Stomach (tissue), 4 donors: Measurements from ENCODE around the gene OPRL1.
A peak's percentile ranks its signal among the peaks of the same experiment; 100 is the strongest.

Source experiments
- CTCF ChIP-seq, 7 experiments: fragments of 450-650 bp in 4 of 7; fragments of 200-600 bp in 3 of 7; sonication (generic) in 3 of 7; IDR thresholded peaks; one replicate each; pipeline ENCODE4 v1.5.1; 2016 to 2019; ENCODE audit warnings: antibody characterized with exemption in 7 of 7, control low read depth in 2 of 7, mild to moderate bottlenecking in 1 of 7
- EP300 ChIP-seq: sonication (generic); formaldehyde crosslinking; IDR thresholded peaks from one replicate; pipeline ENCODE4 v1.6.1; 2017; ENCODE audit warnings: antibody characterized with exemption
- POLR2A ChIP-seq, 4 donors: fragments of 450-650 bp; IDR thresholded peaks; one replicate each; pipeline ENCODE4 v1.6.1; 2016; ENCODE audit warnings: antibody characterized with exemption in 4 of 4, control low read depth in 2 of 4, mild to moderate bottlenecking in 1 of 4, moderate library complexity in 1 of 4
- POLR2AphosphoS5 ChIP-seq, 3 donors: sonication (generic); formaldehyde crosslinking; IDR thresholded peaks; one replicate each; pipeline ENCODE4 v1.6.1; 2016; ENCODE audit warnings: antibody characterized with exemption in 3 of 3

- TF ChIP-seq CTCF (IDR thresholded peaks at IDR 0.05) (no peak), POLR2AphosphoS5 (IDR thresholded peaks at IDR 0.05) (peak; percentile 74 to 91 (median 83)), POLR2A (IDR thresholded peaks at IDR 0.05) (peak in 1 of 4 donors; percentile 76), EP300 (no peak)
Measured at GRCh38 chr20:64062596-64063388, 17.1 kb upstream of the OPRL1 start, which contains the start of gene TCEA2.
